Activated CD4-positive, CD25-positive, alpha-beta regulatory T cell treated with anti-CD3 and anti-CD28 coated beads, Interleukin-2, amount 50 U/mL, for 24 hours (primary cell): ENCODE results near the gene ZDHHC22.
"Not testable (repeated sequence)": the region's sequence is repeated elsewhere in the genome, so short reads cannot be mapped to it uniquely, and the experiment has no call there.

Experiments
- ATAC-seq, 2 donors: fragments of 150-1000 bp; cut with Tn5 transposase; one replicate each; pipeline ENCODE4 v1.10.0; 2021; ENCODE audit warnings: mild to moderate bottlenecking in 1 of 2, moderate library complexity in 1 of 2

Gene ZDHHC22, protein sequence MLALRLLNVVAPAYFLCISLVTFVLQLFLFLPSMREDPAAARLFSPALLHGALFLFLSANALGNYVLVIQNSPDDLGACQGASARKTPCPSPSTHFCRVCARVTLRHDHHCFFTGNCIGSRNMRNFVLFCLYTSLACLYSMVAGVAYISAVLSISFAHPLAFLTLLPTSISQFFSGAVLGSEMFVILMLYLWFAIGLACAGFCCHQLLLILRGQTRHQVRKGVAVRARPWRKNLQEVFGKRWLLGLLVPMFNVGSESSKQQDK

GRCh38 chr14:77141214-77142004 is at the start of gene ZDHHC22:
ZDHHC22 (minus strand) TSS chr14:77141791; CDS start chr14:77139738, 2,053 bp downstream.
- no peak for ATAC-seq

GRCh38 chr14:77190977-77191376 is 49.4 kb upstream of the ZDHHC22 start:
- no peak for ATAC-seq

DNA sequence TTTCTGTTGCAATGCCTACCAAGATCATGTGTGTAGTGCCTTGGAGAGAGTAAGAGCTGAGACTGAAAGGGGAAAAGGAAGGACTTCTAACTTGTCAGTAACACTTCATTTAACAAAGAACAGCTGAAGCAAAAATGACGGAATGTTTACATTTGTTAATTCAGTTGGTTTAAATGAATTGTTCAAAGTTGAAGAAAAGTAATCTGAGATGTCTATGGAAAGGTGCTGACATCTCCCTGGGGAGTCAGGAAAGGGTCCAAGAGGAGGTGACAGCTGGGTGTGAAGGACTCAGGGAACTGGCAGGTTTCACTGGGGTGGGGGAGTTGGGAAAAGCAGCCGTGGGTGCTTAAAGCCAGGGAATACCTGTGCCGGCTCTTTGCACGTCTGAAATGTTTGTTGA is 47.9 kb upstream of the ZDHHC22 start:
- no peak for ATAC-seq

DNA sequence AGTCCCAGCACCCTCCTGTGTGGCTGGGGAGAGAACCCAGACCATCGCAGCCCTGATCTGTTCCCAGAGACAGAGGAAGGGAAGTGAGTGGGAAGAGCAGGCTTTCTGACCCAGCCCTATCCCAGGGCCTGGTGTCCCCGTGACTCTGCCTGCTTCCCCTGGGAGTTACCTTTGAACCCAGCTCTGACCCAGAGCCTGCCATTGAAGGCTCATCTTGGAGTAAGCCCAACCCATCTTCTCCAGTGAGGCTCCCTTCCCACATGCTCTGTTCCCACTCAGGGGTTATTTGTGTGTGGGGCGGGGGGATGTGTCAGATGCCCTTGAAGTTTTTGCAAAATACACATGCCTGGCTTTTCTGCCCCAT is 46.0 kb upstream of the ZDHHC22 start:
- ATAC-seq: no peak

DNA sequence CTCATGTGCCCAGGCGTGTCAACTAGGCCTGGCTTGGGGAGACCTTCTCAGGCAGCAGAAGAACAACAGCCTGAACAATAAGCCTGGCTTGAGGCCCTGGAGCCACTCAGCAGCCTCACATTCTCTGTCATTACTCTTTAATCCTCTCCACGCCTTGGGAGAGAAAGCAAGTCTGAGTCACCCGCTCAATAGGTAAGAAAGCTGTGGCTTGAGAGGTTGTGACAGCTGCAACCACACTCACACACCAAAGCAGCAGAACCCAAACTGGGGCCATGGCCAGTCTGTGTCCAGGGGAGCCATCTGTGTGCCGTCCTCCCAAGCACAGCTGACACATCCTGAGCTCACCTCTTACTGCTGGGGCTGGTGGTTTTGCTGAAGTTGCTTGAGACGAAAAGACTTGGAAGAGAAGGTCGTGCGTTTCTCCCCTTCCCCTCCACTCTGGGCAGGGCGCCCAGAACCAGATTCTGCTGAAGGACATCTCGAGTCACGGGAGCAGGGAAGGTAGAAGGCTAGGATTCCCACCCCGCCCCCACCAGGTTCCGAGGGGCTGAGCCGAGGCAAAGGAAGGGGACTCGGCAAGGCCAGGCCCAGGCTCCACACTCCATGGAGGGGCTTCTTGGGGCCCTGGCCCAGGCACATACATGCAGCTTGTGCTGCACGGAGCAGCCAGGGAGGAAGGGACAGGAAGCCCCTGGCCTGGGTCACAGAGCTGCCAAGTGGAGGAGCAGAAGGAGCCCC is 45.5 kb upstream of the ZDHHC22 start:
- ATAC-seq: no peak

- ATAC-seq: no peak
These were observed 43.5 kb upstream of the ZDHHC22 start for GRCh38 chr14:77185093-77185465.

GRCh38 chr14:77184396-77185092 is 43.0 kb upstream of the ZDHHC22 start:
- no peak for ATAC-seq

- ATAC-seq: no peak
These were observed 42.3 kb upstream of the ZDHHC22 start for GRCh38 chr14:77183896-77184295.

GRCh38 chr14:77181603-77182437 is 40.2 kb upstream of the ZDHHC22 start, which contains the start of gene TMEM63C:
TMEM63C (plus strand) TSS chr14:77181798; CDS start chr14:77218814, 37,016 bp downstream.
- peak; percentile 77 to 83 for ATAC-seq

DNA sequence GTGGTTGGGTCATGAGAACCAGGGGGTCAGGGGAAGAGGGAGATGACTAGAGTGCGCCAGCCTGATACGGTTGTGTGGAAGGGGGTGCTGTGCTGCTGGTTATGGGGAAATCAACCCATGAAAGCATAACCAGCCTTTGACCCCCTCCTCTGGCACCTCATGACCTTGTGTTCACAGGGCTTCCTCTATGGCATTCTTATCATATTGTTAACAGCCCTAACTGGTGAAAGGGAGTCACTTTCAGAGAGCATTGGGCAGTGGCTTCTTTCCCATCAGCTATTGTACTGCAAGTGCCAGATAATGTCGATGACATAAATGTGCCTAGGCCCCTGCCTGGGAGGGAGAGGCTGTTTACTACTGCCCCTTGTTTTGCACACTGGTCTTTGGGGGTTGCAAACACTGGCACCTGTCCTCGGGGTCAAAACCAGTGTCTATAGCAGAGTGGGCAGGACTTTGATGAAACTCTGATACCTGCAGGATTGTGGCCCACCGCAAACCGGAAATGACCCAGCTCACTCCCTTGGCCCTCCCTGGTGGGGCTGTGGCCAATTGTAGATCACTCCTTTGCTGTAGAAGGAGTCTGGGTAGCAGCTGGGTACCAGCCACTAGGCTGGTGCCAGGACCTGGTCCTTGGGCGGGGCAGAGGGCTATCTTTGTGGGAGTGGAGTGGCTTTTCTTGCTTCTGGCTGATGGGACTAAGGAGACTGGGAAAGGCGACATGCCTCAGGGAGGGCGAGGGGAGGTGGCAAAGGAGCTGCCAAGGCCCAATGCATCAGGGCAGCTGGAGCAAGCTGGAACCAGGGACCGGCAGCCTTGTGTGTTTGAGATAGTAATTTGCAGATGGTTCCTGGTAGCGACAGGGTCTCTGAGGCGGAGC is 39.4 kb upstream of the ZDHHC22 start:
- no peak for ATAC-seq

- no peak for ATAC-seq
These were observed 37.1 kb upstream of the ZDHHC22 start for GRCh38 chr14:77178656-77179055.

DNA sequence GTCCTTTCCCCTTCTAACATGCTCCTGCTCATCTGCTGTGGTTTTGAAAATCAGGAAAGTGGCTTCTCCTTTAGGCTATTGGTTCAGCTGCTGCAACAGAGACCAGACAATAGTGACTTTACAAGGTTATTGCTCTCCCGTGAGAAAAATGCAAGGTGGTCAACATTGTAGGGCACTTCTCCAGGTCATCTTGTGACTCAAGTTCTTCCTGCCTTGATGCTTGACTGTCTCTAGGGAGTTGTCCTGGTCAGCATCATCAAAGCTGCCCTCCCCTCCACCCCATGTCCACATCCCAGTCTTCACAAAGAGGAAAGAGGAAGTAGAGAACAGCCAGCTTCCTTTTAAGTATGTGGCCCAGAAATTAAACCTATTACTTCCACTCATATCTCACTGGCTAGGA is 36.1 kb upstream of the ZDHHC22 start:
- ATAC-seq: no peak

GRCh38 chr14:77175843-77176242 is 34.3 kb upstream of the ZDHHC22 start:
- ATAC-seq: no peak

DNA sequence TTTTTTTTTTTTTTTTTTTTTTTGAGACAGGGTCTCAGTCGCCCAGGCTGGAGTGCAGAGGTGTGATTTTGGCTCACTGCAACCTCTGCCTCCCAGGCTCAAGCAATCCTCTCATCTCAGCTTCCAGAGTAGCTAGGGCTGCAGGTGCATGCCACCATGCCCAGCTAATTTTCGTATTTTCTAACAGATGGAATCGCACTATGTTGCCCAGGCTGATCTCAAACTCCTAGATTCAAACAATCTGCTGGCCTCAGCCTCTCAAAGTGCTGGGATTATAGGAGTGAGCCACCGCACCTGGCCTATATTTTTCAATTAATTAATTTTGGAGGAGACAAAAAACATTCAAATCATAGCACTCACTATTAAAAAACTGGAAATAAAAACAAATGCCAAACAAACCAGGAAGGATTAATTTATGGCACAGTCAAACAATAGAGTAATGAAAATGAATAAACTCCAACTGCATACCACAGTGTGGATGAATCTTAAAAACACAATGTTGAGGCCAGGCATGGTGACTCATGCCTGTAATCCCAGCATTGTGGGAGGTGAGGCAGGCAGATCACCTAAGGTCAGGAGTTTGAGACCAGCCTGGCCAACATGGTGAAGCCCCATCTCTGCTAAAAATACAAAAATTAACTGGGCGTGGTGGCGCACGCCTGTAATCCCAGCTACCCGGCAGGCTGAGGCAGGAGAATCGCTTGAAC is 32.5 kb upstream of the ZDHHC22 start:
- ATAC-seq: not testable (repeated sequence)

- no peak for ATAC-seq
These were observed 31.3 kb upstream of the ZDHHC22 start for GRCh38 chr14:77172916-77173315.

GRCh38 chr14:77170045-77170444 is 28.5 kb upstream of the ZDHHC22 start:
- no peak for ATAC-seq

DNA sequence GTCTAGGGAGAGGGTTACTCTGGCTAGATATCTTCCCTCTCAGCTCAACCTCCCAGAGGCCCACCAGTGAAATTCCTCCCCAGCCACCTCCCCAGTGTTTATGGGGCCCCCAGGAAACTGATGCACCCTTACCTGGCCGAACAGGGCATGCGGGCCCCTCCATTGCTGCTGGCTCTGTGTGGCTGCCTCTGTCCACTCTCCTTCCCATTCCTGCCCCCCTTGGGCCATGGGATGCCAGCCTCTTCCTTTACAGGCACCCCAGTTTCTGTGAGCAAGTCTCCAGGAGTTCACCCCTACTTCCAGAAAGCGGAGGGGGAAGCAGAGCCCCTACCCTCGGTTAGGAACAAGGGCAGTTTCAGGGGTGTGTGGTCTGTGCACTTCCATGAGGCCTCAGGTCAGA is 19.4 kb upstream of the ZDHHC22 start:
- no peak for ATAC-seq

GRCh38 chr14:77158882-77159255 is 17.3 kb upstream of the ZDHHC22 start:
- no peak for ATAC-seq

DNA sequence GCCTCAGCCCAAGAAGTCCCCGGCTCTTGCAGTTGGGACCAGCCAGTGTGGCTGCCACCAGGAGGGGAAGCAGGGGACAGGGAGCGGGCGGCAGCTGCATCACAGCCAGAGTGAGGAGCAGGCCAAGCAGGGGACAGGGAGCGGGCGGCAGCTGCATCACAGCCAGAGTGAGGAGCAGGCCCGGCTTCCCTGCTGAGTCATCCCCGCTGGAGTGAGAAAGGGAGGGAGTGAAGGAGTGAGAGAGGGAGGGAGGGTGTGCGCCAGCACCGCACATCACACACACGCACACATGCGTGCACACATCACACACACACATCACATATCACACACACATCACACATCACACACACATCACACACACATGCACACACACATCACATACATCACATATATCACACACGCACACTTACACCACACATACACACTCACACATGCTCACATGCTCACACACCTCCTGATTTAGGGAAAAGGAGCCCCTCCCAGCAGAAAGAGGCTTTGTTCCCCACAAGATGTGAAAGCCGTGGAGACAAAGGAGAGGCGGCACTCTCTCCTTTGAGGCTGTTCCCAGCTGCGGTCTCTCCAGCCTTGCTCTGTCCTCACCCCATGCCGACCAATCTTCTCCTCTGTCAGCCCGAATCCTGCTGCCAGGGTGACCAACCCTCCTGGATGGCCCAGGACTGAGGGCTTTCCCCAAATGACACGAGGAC is 16.7 kb upstream of the ZDHHC22 start:
- ATAC-seq: no peak

- ATAC-seq: no peak
These were observed 16.1 kb upstream of the ZDHHC22 start for GRCh38 chr14:77157740-77158139.
